ENCODE measurements around the gene AQP11. TPM values are rescaled to one million over a fixed set of nuclear protein-coding genes. Genes with fewer than 3 reads are reported as not detected.

AQP11 gene
- total RNA-seq, 4 donors from 2014 or later = 1.1 to 5.6 (median 3.1) TPM

DNA sequence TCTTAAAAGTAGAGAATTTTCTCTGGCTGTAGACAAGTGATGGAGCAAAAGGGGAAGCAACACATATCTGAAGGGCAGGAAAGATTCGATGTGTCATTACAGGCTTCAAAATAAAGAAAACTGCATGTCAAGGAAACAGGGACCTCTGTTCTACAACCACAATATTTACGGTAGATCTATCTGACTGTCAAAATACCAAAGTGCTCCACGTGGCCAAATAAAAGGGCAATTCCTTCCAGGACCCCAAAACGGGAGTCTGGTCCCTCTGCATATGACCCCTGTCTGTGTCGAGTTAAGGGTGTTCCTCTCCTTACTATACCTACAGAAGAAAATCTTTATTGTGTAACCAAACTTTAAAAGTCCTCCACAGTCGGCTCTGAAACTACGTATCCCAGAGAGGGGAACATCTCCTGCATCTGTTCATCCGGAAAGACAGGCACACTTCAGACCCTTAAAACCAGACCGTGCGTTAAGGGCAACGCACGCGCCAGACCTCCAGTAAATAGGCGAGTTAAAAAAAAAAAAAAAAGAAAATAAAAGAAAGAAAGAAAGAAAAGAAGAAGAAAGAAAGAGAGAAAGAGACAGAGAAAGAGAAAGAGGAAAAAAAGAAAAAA lies 47.1 kb downstream of the AQP11 start:
- Histone ChIP-seq H3K9me3 (no peaks in the 10 kb centered on the region), H3K36me3 (no peaks in the 10 kb centered on the region), H3K4me3 (replicated peaks in 1 of 3) (peak overlapping the region in 2 of 3 donors; percentile 78 to 84), H3K27ac (peak overlapping the region; percentile 64 to 80 (median 72)), H3K27me3 (no peaks in the 10 kb centered on the region), H3K4me1 (peaks cover 12 to 18% of the 10 kb centered on the region in 2 donors)
- TF ChIP-seq POLR2A (IDR thresholded peaks at IDR 0.05) = no peak
- TF ChIP-seq, protein P1, sequence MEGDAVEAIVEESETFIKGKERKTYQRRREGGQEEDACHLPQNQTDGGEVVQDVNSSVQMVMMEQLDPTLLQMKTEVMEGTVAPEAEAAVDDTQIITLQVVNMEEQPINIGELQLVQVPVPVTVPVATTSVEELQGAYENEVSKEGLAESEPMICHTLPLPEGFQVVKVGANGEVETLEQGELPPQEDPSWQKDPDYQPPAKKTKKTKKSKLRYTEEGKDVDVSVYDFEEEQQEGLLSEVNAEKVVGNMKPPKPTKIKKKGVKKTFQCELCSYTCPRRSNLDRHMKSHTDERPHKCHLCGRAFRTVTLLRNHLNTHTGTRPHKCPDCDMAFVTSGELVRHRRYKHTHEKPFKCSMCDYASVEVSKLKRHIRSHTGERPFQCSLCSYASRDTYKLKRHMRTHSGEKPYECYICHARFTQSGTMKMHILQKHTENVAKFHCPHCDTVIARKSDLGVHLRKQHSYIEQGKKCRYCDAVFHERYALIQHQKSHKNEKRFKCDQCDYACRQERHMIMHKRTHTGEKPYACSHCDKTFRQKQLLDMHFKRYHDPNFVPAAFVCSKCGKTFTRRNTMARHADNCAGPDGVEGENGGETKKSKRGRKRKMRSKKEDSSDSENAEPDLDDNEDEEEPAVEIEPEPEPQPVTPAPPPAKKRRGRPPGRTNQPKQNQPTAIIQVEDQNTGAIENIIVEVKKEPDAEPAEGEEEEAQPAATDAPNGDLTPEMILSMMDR (IDR thresholded peaks at IDR 0.05) = no peak
- 0 to 2% methylated on average over 14 of the region's 14 CpGs for WGBS, 2 donors
- peak; percentile 41 to 53 for DNase-seq
- intact Hi-C loops (cut with DNase I) = no loop called here

- H3K36me3 ChIP-seq = no peaks in the 10 kb centered on the region
- TF ChIP-seq POLR2A (IDR thresholded peaks at IDR 0.05) = peak in 1 of 2 donors; percentile 82
- TF ChIP-seq, protein P1 (IDR thresholded peaks at IDR 0.05) = peak in 1 of 6 experiments; percentile 6
- peak within 1 kb of the TSS; percentile 54 to 84 (median 78) for H3K4me3 ChIP-seq (replicated peaks in 1 of 3)
- DNase-seq = peak; percentile 83 to 87
- H3K9me3 ChIP-seq = no peaks in the 10 kb centered on the region
- H3K4me1 ChIP-seq = peaks cover 12 to 18% of the 10 kb centered on the region in 2 donors
- no peaks in the 10 kb centered on the region for H3K27me3 ChIP-seq
- H3K27ac ChIP-seq = peak within 1 kb of the TSS; percentile 64 to 80 (median 72)
- intact Hi-C loops (cut with DNase I) = no loop called here
- 0 to 1% methylated on average over 28 to 33 of the region's 41 CpGs for WGBS, 2 donors
Observed at GRCh38 chr11:77637345-77638165, 47.8 kb downstream of the AQP11 start, which contains the start of gene CLNS1A. CLNS1A (minus strand) TSS chr11:77637794; CDS start chr11:77637714, 80 bp downstream.

- Histone ChIP-seq H3K36me3 (no peaks in the 10 kb centered on the region), H3K4me1 (peaks cover 13 to 14% of the 10 kb centered on the region in 2 donors), H3K27me3 (no peaks in the 10 kb centered on the region), H3K4me3 (replicated peaks in 1 of 3) (no peak overlapping the region), H3K27ac (no peak overlapping the region), H3K9me3 (no peaks in the 10 kb centered on the region)
- WGBS, 2 donors = 80 to 89% methylated on average over 2 of the region's 2 CpGs
- intact Hi-C loops (cut with DNase I) = no loop called here
- TF ChIP-seq, protein P1 (IDR thresholded peaks at IDR 0.05) = no peak
- TF ChIP-seq POLR2A (IDR thresholded peaks at IDR 0.05) = no peak
- no peak for DNase-seq
Observed at GRCh38 chr11:77642228-77642627, 52.5 kb downstream of the AQP11 start.

GRCh38 chr11:77644887-77645286 lies 55.1 kb downstream of the AQP11 start:
- 70 to 83% methylated on average over 1 of the region's 1 CpG for WGBS, 2 donors
- Histone ChIP-seq H3K4me3 (replicated peaks in 1 of 3) (no peak overlapping the region), H3K9me3 (no peaks in the 10 kb centered on the region), H3K4me1 (peaks cover 13 to 14% of the 10 kb centered on the region in 2 donors), H3K27me3 (no peaks in the 10 kb centered on the region), H3K36me3 (no peaks in the 10 kb centered on the region), H3K27ac (no peak overlapping the region)
- DNase-seq = no peak
- TF ChIP-seq, protein P1 (IDR thresholded peaks at IDR 0.05) = no peak
- no peak for TF ChIP-seq POLR2A (IDR thresholded peaks at IDR 0.05)
- intact Hi-C loops (cut with DNase I) = no loop called here
